IMR-90 (cell line): ENCODE results near the gene IFT81.

Experiments used
- BHLHE40 ChIP-seq: fragments of 150-350 bp; IDR thresholded peaks from 2 replicates; pipeline ENCODE4 v1.6.1; 2016; ENCODE audit warnings: mild to moderate bottlenecking, low read depth, low read length
- CEBPB ChIP-seq: IDR thresholded peaks from 2 replicates; pipeline ENCODE4 v1.6.1; 2012; ENCODE audit warnings: low read depth, low read length, improper control_type of control experiment
- FOS ChIP-seq: fragments of 150-350 bp; IDR thresholded peaks from 2 replicates; pipeline ENCODE4 v1.6.1; 2016; ENCODE audit warnings: low read depth, low read length
- MAZ ChIP-seq: IDR thresholded peaks from 2 replicates; pipeline ENCODE4 v1.6.1; 2012; ENCODE audit warnings: low read depth, mild to moderate bottlenecking, low read length, improper control_type of control experiment, moderate library complexity, borderline replicate concordance
- MXI1 ChIP-seq: IDR thresholded peaks from 2 replicates; pipeline ENCODE4 v1.6.1; 2012; ENCODE audit warnings: low read depth, mild to moderate bottlenecking, low read length, moderate library complexity, borderline replicate concordance
- POLR2A ChIP-seq: IDR thresholded peaks from 2 replicates; pipeline ENCODE4 v1.6.1; 2012; ENCODE audit warnings: mild to moderate bottlenecking, low read depth, low read length
- RCOR1 ChIP-seq: IDR thresholded peaks from 2 replicates; pipeline ENCODE4 v1.6.1; 2012; ENCODE audit warnings: mild to moderate bottlenecking, low read length, improper control_type of control experiment; ENCODE audit not compliant: insufficient replicate concordance
- TF ChIP-seq, protein P1 (sequence below): conservative IDR thresholded peaks from 2 replicates; pipeline ENCODE4 v1.5.1; 2012; ENCODE audit warnings: mild to moderate bottlenecking, low read depth, low read length, improper control_type of control experiment
- TF ChIP-seq, protein P2 (sequence below): fragments of 150-350 bp; IDR thresholded peaks from 2 replicates; pipeline ENCODE4 v1.6.1; 2016; ENCODE audit warnings: low read depth, mild to moderate bottlenecking, low read length, moderate library complexity, borderline replicate concordance

DNA sequence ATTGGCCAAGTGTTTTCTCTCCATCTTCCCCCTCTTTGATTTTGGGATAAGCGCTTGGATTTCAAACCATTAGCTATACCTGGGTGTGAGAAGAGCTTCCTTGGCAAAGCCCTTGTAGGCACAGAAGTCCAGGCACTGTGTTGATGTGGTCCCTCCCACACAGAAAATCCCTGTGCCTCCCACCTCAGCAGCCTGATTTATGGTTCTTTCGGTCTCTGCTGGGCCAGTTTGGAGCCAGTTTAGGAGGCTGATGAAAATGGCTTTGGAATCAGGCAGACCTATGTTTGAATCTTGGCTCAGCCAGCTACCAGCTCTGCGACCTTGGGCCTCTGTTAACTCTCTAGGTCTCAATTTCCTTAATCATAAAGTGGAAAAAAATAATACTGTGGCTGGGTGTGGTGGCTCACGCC, 9.6 kb upstream of the IFT81 start:
- TF ChIP-seq, protein P1, sequence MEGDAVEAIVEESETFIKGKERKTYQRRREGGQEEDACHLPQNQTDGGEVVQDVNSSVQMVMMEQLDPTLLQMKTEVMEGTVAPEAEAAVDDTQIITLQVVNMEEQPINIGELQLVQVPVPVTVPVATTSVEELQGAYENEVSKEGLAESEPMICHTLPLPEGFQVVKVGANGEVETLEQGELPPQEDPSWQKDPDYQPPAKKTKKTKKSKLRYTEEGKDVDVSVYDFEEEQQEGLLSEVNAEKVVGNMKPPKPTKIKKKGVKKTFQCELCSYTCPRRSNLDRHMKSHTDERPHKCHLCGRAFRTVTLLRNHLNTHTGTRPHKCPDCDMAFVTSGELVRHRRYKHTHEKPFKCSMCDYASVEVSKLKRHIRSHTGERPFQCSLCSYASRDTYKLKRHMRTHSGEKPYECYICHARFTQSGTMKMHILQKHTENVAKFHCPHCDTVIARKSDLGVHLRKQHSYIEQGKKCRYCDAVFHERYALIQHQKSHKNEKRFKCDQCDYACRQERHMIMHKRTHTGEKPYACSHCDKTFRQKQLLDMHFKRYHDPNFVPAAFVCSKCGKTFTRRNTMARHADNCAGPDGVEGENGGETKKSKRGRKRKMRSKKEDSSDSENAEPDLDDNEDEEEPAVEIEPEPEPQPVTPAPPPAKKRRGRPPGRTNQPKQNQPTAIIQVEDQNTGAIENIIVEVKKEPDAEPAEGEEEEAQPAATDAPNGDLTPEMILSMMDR: no peak
- no peak for TF ChIP-seq CEBPB
- TF ChIP-seq FOS: no peak
- TF ChIP-seq BHLHE40: no peak
- TF ChIP-seq POLR2A: no peak
- no peak for TF ChIP-seq MAZ
- no peak for TF ChIP-seq RCOR1
- TF ChIP-seq, protein P2, sequence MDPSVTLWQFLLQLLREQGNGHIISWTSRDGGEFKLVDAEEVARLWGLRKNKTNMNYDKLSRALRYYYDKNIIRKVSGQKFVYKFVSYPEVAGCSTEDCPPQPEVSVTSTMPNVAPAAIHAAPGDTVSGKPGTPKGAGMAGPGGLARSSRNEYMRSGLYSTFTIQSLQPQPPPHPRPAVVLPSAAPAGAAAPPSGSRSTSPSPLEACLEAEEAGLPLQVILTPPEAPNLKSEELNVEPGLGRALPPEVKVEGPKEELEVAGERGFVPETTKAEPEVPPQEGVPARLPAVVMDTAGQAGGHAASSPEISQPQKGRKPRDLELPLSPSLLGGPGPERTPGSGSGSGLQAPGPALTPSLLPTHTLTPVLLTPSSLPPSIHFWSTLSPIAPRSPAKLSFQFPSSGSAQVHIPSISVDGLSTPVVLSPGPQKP: no peak
- TF ChIP-seq MXI1: no peak
